SK-N-SH (cell line): ENCODE measurements around the gene SDK1.

Experiments used
- EZH2phosphoT487 ChIP-seq: fragments of 200-600 bp; sonication (generic); IDR thresholded peaks from 2 replicates; pipeline ENCODE4 v1.6.1; 2017; ENCODE audit warnings: low read depth, mixed run types, mild to moderate bottlenecking, antibody characterized with exemption, moderate library complexity, borderline replicate concordance
- FOXM1 ChIP-seq: IDR thresholded peaks from 2 replicates; pipeline ENCODE4 v1.4.0; 2012; ENCODE audit warnings: low read depth, mild to moderate bottlenecking
- IRF3 ChIP-seq: fragments of 150-350 bp; IDR thresholded peaks from 2 replicates; pipeline ENCODE4 v1.6.1; 2016; ENCODE audit warnings: mild to moderate bottlenecking, low read depth, low read length
- JUND ChIP-seq: IDR thresholded peaks from 2 replicates; pipeline ENCODE4 v1.4.0; 2012
- MXI1 ChIP-seq: IDR thresholded peaks from 2 replicates; pipeline ENCODE4 v1.6.1; 2012; ENCODE audit warnings: mild to moderate bottlenecking, low read depth, low read length, improper control_type of control experiment
- NFIC ChIP-seq: IDR thresholded peaks from 2 replicates; pipeline ENCODE4 v1.4.0; 2012; ENCODE audit warnings: borderline replicate concordance
- POLR2AphosphoS5 ChIP-seq: IDR thresholded peaks from 2 replicates; pipeline ENCODE4 v1.6.1; 2012; ENCODE audit warnings: low read depth, low read length
- RAD21 ChIP-seq: IDR thresholded peaks from 2 replicates; pipeline ENCODE4 v1.6.1; 2012; ENCODE audit warnings: mild to moderate bottlenecking, low read length
- SIN3A ChIP-seq: IDR thresholded peaks from 2 replicates; pipeline ENCODE4 v1.6.1; 2012; ENCODE audit warnings: low read depth, mild to moderate bottlenecking, low read length, moderate library complexity, borderline replicate concordance
- USF1 ChIP-seq: IDR thresholded peaks from 2 replicates; pipeline ENCODE4 v1.4.0; 2012; ENCODE audit warnings: low read depth, borderline replicate concordance
- TF ChIP-seq, protein P1 (sequence below): fragments of 200-600 bp; sonication (generic); IDR thresholded peaks from 2 replicates; pipeline ENCODE4 v1.6.1; 2017; ENCODE audit warnings: antibody characterized with exemption, mild to moderate bottlenecking, moderate library complexity
- TF ChIP-seq, protein P2 (sequence below): IDR thresholded peaks from 2 replicates; pipeline ENCODE4 v1.4.0; 2012; ENCODE audit warnings: low read depth

DNA sequence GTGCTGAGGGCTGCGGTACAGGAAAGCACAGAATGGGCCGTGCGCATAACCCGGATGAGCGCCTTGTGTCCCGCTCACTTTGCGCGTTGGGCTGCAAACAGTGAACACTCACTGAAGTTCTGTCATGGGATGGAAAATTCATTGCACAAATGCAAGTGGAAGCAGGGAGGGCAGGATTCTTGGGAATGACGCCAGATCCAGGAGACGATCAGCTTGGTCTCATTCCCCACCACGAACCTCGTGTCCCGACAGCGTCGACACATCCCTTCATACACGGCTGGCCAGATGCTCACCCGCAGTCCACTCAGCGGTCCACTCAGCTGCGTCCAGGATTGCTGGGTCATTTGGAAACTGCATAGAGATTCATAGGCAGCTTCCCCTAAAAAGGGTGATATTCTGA is 607.1 kb downstream of the SDK1 start:
- no peak for TF ChIP-seq EZH2phosphoT487
- no peak for TF ChIP-seq JUND
- TF ChIP-seq, protein P1, sequence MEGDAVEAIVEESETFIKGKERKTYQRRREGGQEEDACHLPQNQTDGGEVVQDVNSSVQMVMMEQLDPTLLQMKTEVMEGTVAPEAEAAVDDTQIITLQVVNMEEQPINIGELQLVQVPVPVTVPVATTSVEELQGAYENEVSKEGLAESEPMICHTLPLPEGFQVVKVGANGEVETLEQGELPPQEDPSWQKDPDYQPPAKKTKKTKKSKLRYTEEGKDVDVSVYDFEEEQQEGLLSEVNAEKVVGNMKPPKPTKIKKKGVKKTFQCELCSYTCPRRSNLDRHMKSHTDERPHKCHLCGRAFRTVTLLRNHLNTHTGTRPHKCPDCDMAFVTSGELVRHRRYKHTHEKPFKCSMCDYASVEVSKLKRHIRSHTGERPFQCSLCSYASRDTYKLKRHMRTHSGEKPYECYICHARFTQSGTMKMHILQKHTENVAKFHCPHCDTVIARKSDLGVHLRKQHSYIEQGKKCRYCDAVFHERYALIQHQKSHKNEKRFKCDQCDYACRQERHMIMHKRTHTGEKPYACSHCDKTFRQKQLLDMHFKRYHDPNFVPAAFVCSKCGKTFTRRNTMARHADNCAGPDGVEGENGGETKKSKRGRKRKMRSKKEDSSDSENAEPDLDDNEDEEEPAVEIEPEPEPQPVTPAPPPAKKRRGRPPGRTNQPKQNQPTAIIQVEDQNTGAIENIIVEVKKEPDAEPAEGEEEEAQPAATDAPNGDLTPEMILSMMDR, result no peak
- TF ChIP-seq SIN3A, result no peak
- TF ChIP-seq NFIC, result no peak
- no peak for TF ChIP-seq MXI1
- no peak for TF ChIP-seq USF1
- TF ChIP-seq, protein P2, sequence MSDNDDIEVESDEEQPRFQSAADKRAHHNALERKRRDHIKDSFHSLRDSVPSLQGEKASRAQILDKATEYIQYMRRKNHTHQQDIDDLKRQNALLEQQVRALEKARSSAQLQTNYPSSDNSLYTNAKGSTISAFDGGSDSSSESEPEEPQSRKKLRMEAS, result no peak
- no peak for TF ChIP-seq IRF3
- TF ChIP-seq FOXM1, result no peak
- no peak for TF ChIP-seq RAD21
- no peak for TF ChIP-seq POLR2AphosphoS5
